Skeletal muscle cell (primary cell): ENCODE data around the gene MEGF9.
"Not testable (repeated sequence)": the region's sequence is repeated elsewhere in the genome, so short reads cannot be mapped to it uniquely, and the experiment has no call there.

Experiments
- DNase-seq: peaks from one replicate; pipeline ENCODE4 v3.0.0-alpha.2; 2010; ENCODE audit warnings: low read depth
- H3K4me3 ChIP-seq: 2 replicates; pipeline ENCODE4 v1.5.1; 2011; ENCODE audit warnings: low read depth, mild to moderate bottlenecking, control low read depth, low read length, moderate library complexity

MEGF9 gene

DNA sequence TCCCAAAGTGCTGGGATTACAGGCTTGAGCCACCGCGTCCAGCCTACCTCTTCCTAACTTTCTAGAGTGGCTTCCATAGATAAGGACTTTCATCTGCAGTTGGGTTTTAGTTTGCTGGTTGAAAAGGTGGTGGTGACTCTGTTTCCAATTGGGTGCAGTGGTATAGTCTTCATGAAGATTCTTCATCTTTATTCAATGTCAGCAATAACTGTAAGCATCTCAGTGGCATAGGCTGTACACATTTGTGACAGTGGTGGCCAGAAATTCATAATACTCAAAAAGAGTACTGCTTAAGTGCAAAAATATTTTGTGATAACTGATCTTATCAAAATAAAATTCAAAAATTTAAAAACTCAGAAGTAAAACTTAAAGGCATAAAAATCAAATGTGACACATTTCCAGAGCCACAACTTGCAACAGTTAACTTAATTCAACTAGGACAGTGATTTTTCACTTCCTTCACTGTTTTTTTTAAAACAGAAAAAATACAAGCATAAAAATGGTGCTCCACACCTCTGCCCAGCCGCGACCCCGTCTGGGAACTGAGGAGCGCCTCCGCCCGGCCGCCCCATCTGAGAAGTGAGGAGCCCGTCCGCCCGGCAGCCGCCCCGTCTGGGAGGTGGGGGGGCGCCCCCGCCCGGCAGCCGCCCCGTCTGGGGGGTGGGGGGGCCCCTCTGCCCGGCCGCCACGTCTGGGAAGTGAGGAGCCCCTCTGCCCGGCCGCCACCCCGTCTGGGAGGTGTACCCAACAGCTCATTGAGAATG, 77.9 kb downstream of the MEGF9 start:
- no peak for DNase-seq
- H3K4me3 ChIP-seq, result no peak overlapping the region

DNA sequence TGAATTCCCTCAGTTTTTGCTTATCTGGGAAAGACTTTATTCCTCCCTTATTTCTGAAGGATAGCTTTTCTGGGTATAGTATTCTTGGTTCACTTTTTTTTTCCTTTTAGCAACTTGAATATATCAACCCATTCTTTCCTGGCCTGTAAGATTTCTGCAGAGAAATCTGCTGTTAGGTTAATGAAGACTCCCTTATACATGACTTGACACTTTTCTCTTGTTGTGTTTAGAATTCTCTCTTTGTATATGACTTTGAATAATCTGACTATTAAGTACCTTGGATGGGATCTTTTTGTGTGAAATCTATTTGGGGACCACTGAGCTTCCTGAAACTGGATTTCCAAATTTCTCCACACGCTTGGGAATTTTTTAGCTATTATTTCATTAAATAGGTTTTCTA, 79.3 kb downstream of the MEGF9 start:
- DNase-seq, result no peak
- no peak overlapping the region for H3K4me3 ChIP-seq

DNA sequence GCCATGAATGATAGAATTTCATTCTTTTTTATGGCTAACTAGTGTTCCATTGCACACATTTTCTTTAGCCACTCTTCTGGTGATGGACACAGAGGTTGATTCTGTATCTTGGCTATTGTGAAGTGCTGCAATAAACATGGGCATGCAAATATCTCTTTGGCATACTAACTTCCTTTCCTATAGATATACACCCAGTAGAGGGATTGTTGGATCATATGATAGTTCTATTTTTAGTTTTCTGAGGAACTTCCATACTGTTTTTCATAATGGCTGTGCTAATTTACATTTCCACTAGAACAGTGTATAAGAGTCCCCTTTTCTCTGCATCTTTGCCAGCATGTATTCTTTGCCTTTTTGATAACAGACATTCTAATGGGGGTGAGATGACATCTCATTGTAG, 83.9 kb downstream of the MEGF9 start:
- H3K4me3 ChIP-seq, result no peak overlapping the region
- DNase-seq, result no peak

DNA sequence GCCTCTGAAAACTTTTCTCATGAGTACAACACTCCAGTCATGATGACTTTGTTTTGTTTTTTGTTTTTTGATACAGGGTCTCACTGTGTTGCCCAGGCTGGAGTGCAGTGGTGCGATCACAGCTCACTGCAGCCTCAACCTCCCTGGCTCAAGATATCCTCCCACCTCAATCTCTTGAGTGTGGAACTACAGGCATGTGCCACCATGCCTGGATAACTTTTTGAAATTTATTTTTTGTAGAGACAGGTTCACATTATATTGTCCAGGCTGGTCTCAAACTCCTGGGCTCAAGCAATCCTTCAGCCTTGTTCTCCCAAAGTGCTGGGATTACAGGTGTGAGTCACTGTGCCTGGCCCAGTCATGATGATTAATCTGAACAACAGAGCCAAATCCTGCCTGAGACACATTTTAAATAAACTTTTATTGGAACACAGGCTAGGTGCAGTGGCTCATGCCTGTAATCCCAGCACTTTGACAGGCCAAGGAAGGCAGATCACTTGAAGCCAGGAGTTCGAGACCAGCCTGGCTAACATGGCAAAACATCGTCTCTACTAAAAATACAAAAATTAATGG, 85.3 kb downstream of the MEGF9 start:
- not testable (repeated sequence) for H3K4me3 ChIP-seq, DNase-seq

DNA sequence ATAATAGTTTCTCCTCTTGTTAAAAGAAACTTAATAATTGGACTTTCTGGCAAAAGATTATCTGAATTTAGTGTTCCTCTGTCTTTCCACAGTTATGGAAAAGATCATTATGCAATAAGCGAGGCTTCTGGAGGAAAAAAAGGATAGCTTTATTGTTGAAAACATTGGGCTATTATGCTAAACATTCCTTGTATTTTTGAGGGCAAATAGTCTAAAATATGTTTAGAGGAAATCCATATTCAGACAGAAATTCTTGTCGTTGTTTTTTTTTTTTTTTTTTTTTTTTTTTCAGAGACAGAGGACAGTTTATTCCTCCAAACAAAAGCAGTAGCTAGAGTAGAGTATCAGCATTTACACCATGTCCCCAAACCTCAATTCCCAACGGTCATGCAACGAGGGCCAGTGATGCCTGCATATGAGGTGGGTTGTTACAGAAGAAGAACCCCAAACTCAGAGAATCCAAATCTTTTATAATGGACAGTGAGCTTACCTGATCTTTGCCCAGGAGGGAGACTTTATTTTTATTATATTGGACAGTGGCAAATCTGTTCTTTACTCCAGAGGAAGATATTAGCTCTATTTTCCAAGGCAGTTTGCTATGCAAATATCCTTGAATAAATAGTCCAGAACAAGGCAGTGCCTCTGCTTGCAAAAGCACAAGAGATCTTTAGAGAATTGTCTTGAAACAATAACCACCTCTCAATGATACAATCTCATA, 85.9 kb downstream of the MEGF9 start:
- H3K4me3 ChIP-seq, result no peak overlapping the region
- DNase-seq, result no peak

DNA sequence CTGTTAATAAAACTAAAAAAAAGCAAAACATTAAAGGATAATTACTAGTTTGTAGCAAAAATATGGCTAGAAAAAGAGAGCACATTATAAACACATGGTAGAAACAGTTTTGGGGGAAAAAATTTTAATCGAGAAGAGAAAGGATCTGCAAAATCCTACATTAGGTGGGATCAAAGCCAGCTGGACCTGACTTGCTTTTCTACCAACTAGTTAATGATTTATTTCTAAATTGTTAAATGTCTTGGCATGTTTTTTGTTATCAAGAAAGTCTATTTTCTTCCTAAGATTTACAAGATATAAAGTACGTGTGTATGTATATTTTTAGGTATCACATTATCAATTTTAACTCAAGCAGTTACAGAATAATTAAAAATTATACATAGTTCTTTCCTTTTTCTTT, 87.2 kb downstream of the MEGF9 start:
- H3K4me3 ChIP-seq, result no peak overlapping the region
- no peak for DNase-seq

DNA sequence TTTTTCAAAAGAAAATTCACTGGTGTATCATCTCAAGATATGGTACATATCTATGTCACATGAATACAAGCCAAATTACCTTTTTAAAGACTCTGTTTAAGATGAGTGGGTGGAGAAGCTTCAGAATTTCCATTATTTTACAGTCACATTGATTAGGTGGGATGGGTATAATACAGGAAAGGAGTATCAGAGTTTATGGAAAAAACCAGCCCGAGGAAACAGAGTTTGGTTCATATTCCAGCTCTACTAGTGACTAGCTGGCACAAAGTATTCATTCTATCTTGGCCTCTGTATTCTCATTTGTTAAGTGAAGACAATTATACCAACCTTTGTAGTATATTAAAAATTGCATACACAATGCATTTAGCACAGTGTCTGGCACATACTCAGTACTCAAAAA, 87.8 kb downstream of the MEGF9 start:
- DNase-seq, result no peak
- H3K4me3 ChIP-seq, result no peak overlapping the region

DNA sequence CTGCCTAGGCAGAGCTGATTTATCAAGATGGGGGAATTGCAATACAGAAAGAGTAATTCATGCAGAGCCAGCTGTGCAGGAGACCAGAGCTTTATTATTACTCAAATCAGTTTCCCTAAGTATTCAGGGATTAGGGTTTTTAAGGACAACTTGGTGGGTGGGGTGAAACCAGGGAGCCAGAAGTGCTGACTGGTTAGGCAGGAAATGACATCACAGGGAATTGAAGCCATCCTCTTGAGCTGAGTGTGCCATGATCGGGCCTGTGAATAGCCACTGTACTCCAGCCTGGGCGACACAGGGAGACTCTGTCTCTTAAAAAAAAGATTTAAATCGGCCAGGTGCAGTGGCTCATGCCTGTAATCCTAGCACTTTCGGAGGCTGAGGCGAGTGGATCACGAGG, 89.0 kb downstream of the MEGF9 start:
- DNase-seq, result no peak
- no peak overlapping the region for H3K4me3 ChIP-seq

DNA sequence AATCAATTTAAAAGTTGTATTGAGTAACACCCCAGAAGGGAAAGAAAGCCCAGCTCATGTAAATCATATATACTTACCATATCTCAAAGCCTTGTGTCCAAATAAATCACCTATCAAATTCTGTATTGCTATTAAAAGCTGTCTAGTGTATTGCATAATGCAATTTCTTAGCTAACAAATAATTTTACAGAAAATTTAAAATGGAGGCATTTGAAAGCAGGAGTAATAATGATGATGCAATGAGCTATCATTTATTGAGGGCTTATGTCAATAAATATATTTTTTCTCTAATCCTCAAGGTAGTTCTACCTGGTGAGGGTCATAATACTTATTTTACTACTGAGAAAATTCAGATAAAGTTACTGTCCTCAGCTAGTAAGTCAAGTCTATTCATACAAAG, 91.5 kb downstream of the MEGF9 start:
- DNase-seq, result no peak
- no peak overlapping the region for H3K4me3 ChIP-seq

DNA sequence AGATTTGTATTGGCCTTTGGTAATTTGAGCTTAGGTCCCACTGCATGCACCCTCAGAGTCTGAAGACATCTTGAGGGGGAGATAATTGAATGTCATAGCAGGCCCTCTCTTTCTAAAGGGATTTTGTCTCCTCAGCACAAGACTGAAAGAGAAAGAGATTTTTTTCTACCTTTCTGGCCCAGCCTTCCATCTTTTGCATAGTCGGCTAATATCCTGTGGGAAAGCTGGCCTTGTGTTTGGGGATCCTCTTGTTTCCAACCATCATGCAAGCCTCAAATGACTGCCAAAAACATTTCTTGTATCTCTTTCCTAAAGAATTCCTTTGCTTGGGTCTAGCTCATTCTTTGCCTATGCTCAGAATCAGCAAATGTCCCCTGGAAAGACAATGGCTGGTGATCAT, 92.3 kb downstream of the MEGF9 start:
- no peak overlapping the region for H3K4me3 ChIP-seq
- no peak for DNase-seq

DNA sequence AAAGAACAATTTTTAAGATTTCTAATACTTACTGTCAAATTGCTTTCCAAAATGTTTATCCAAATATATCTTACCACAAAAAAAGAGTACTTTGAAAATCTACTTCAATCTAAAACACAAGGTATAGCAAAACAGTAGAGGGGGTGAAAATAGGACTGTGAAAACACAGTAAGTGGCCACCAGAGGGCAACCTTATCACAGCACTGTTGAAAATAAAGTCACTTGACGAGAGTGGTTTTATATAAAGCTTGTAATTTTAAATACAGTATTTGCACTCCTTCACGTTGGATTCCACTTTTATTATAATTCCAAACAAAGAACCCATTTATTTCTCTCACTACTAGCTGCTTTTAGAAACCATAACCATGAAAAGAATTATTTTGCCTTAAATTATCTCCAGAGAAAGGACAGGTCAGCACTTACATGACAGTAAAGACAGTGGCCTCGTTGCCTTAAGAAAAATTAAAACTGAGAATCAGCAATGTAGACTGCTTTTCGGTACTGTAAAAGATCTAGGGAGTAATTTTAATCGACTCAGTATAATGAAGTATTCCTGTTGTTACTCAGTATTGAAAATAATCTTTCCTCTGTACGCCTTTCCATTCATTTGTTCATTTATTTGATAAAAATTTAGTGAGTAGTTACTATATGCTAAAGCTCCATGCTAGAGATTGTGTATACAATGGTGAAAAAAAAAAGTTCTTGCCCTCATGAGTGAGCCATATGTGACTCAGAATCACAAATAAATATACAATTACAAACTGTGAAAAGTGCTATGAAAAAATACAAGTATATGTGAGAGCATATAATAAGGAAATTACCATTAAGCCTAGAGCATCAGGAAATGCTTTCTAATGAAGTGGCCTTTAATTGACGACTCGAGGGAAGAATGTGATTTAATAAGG, 94.3 kb downstream of the MEGF9 start:
- H3K4me3 ChIP-seq, result no peak overlapping the region
- no peak for DNase-seq

DNA sequence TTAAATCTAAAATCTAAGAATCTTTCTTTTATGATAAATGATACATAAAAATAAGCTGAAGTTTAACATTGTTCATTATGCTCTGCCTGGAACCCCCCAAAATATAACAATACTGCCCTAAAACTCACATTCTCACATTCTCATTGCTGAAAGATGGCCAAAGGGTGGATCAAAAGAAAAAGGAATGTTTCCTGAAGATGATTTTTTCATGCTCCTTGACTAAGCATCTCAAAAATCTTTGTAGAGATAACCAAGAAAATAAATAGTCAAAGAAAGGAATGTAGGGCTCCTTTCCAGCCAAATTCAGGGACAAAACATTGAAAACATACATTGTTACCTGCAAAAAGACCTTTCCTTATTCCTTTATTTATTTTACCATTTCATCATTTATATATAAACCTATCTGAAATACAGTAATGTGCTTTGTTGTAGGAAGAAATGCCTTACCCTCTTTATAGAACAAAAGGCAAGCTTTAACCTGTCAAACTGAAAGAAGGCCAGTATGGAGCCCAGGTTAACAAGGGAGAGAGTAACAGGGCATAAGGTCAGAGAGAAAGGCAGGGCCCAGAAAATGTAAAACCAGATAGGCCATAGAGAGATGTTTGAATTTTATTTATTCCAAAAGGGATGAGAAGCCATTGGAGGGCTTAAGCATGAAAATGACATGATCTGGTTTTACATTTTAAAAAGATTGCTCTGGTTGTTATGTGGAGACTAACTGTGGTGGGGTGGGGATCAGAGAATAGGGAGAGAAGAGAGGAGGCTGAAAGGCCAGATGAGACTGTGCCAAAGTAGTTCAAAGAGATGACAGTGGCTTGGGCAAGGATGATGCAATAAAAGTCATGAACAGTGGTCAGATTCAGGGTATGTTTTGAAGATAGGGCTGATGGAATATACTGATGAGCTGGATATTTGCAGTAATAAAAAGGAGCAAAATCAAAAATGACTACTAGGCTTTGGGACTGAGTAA, 97.0 kb downstream of the MEGF9 start:
- DNase-seq, result no peak
- no peak overlapping the region for H3K4me3 ChIP-seq

DNA sequence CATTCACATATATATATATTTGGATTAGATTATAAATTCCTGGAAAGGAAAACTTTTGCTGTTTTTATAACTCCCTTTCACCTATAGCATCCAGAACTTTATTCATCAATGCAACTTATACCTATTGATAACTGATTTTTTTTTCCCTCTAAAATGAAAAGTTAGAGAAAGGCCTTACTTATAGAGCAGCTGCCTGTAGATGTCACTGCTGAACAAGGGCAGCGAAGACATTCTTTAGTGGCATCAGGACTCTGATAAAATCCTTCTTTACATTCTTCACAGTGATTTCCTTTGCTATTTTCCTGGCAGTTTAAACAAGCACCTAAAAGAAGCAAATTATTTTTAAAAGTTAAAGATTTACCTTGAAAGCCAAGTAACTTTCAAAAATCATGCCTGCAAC, 102.1 kb downstream of the MEGF9 start:
- no peak for DNase-seq
- H3K4me3 ChIP-seq, result no peak overlapping the region

DNA sequence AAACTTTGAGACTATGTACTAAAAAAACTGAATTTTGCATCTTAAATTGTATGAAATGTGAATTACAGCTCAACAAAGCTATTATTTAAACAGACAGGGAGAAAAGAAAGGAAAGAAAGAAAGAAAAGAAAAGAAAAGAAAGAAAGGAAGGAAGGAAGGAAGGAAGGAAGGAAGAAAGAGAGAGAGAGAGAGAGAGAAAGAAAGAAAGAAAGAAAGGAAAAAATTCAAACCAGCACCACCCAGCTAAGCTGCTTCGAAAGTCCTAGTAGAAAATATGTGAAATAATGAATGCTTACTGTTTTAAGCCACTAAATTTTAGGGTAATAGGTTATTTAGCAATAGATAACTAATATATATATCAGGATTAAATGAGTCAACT, 102.6 kb downstream of the MEGF9 start:
- no peak overlapping the region for H3K4me3 ChIP-seq
- no peak for DNase-seq

DNA sequence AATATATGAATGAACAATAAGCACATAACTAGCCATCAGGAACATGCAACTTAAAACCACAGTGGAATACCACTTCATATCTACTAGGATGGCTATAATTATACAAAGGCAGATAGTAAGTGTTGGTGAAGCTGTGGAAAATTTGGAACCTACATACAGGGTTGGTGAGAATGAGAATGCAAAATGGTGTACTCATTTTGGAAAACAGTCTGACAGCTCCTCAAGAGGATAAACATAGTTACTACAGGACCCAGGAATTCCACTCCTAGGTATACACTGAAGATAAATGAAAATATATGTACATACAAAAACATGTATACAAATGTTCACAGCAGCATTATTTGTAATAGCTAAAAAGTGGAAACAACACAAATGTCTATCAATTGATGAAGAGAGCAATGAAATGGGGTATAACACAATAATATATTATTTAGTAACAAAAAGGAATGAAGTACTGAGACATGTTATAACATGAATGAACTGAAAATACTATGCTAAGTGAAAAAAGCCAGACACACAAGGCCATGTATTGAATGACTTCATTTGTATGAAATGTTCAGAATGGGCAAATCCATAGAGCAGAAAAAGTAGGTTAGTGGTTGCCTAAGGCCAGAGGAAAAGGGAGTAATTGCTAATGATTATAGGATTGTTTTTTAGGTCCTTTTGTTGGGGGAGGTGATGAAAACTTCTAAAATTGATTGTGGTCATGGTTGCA, 103.1 kb downstream of the MEGF9 start:
- H3K4me3 ChIP-seq, result no peak overlapping the region
- no peak for DNase-seq

DNA sequence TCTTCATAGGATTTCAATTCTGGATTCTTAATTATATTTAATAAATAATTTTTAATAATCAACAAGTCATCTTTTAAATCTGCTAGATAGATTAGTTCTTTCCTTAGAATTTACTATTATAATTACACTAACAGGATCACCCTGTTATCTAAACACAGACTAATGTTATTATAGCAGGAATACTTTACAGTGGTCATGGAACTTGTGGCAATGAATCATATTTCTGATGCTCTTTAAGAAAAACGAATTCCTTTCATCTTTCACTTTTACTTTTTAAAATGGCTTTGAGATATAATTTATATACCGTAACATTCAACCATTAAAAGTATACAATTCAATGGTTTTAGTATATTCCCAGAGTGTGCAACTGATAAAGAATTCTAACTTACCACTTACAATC, 104.6 kb downstream of the MEGF9 start:
- DNase-seq, result no peak

DNA sequence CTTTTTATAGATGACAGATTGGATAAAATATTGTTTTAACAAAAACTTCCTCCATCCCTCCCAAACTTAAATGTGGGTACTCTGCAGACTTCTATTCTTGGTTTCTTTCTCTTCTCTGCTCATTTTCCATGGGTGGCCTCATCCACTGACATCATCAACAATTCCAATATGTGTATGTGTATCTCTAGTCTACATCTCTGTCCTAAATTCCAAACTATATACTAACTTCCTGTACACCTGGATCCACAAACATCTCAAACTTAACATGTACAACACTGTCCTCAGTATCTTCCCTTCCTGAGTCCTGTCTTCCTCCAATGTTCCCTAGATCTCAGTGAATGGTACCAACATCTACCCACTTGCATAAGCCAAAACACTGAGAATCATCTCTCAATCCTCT, 105.8 kb downstream of the MEGF9 start:
- DNase-seq, result no peak
- no peak overlapping the region for H3K4me3 ChIP-seq

More for the DNA sequence above, 104.6 kb downstream of the MEGF9 start:
- no peak overlapping the region for H3K4me3 ChIP-seq

DNA sequence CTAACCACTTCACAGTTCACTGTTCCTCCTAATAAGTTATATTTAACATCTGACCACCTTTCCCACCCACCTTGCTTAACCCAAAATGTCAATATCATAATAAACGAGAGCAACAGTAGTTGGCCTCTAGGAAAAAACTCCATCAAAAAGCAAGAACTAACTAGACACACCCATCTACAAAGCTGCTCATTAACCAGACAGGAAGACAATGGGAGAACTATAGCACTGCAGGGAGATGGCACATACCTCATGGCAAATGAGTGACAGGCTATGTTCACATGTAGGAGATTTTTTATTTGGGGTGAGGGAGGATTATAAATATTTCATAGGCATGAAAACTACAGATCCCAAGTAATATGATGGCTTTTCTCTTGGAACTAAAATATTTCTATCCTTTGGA, 110.7 kb downstream of the MEGF9 start:
- no peak for DNase-seq
- no peak overlapping the region for H3K4me3 ChIP-seq
